ENCODE results near the gene PRDM2. TPM values are rescaled to one million over a fixed set of nuclear protein-coding genes. Genes with fewer than 3 reads are reported as not detected.

The PRDM2 gene
- polyA plus RNA-seq, 3 donors = 4.1 to 22.5 (median 7.6) TPM

GRCh38 chr1:13781907-13782633 lies 82.1 kb downstream of the PRDM2 start:
- peaks cover 100% of the 10 kb centered on the region for H4K20me1 ChIP-seq (ENCODE audit: insufficient read depth, low read length)
- DNase-seq = peak; percentile 15 to 49 (median 30)
- Mint-ChIP-seq H3K27ac (peak overlapping the region; percentile 78 to 90 (median 84)), H3K36me3 (peaks cover 35 to 58% of the 10 kb centered on the region in 2 donors), H3K9me3 (no peaks in the 10 kb centered on the region), H3K27me3 (ENCODE audit: low read depth in 3 of 3) (peaks cover 0 to 2% (median 0%) of the 10 kb centered on the region in 3 donors), H3K4me3 (peak overlapping the region; percentile 65 to 86), H3K4me1 (peaks cover 46% of the 10 kb centered on the region)
- H2AFZ ChIP-seq (ENCODE audit: insufficient read depth, low read depth, low read length, poor library complexity, severe bottlenecking) = no peak overlapping the region
- peaks cover 37 to 43% of the 10 kb centered on the region in 2 donors for H3K4me1 ChIP-seq (ENCODE audit: control insufficient read depth in 1 of 2, insufficient read depth in 2 of 2, low read length in 2 of 2)
- peak overlapping the region; percentile 68 to 74 for H3K27ac ChIP-seq (ENCODE audit: low read depth in 1 of 2, low read length in 2 of 2)
- intact Hi-C loops (cut with micrococcal nuclease) = no loop called here
- no peaks in the 10 kb centered on the region for H3K9me3 ChIP-seq (replicated peaks in 1 of 2; ENCODE audit: control insufficient read depth in 1 of 2, insufficient read depth in 1 of 2, low read length in 2 of 2)
- TF ChIP-seq CTCF (IDR thresholded peaks at IDR 0.05) = no peak
- peak overlapping the region in 1 of 3 experiments; percentile 49 for H3K4me3 ChIP-seq (replicated peaks in 1 of 3; ENCODE audit: low read depth in 2 of 3, low read length in 3 of 3)
- 59% methylated on average over 16 of the region's 20 CpGs for WGBS (ENCODE audit: insufficient coverage)
- H3K27me3 ChIP-seq (ENCODE audit: control insufficient read depth in 2 of 2, insufficient read depth in 2 of 2, low read length in 2 of 2) = no peaks in the 10 kb centered on the region
- peaks cover 58 to 87% of the 10 kb centered on the region in 2 donors for H3K36me3 ChIP-seq (replicated peaks in 1 of 2; ENCODE audit: control insufficient read depth in 1 of 2, insufficient read depth in 2 of 2, low read length in 2 of 2)
- H3K4me2 ChIP-seq (replicated peaks; ENCODE audit: extremely low read depth, low read length, poor library complexity, severe bottlenecking) = peak overlapping the region; percentile 54
- no peak overlapping the region for H3K9ac ChIP-seq (ENCODE audit: insufficient read depth, low read length, poor library complexity, severe bottlenecking)
- peaks cover 97% of the 10 kb centered on the region for H3K79me2 ChIP-seq (ENCODE audit: insufficient read depth, low read length)

- Histone ChIP-seq H3K27ac (ENCODE audit: low read depth in 1 of 2, low read length in 2 of 2) (peak overlapping the region; percentile 68 to 74), H2AFZ (ENCODE audit: insufficient read depth, low read depth, low read length, poor library complexity, severe bottlenecking) (no peak overlapping the region), H3K79me2 (ENCODE audit: insufficient read depth, low read length) (peaks cover 97% of the 10 kb centered on the region), H3K4me2 (replicated peaks; ENCODE audit: extremely low read depth, low read length, poor library complexity, severe bottlenecking) (peak overlapping the region; percentile 54), H3K27me3 (ENCODE audit: control insufficient read depth in 2 of 2, insufficient read depth in 2 of 2, low read length in 2 of 2) (no peaks in the 10 kb centered on the region), H3K4me3 (replicated peaks in 1 of 3; ENCODE audit: low read depth in 2 of 3, low read length in 3 of 3) (peak overlapping the region in 1 of 3 experiments; percentile 49), H3K9ac (ENCODE audit: insufficient read depth, low read length, poor library complexity, severe bottlenecking) (no peak overlapping the region), H3K4me1 (ENCODE audit: control insufficient read depth in 1 of 2, insufficient read depth in 2 of 2, low read length in 2 of 2) (peaks cover 37 to 43% of the 10 kb centered on the region in 2 donors), H3K9me3 (replicated peaks in 1 of 2; ENCODE audit: control insufficient read depth in 1 of 2, insufficient read depth in 1 of 2, low read length in 2 of 2) (no peaks in the 10 kb centered on the region), H4K20me1 (ENCODE audit: insufficient read depth, low read length) (peaks cover 99% of the 10 kb centered on the region), H3K36me3 (replicated peaks in 1 of 2; ENCODE audit: control insufficient read depth in 1 of 2, insufficient read depth in 2 of 2, low read length in 2 of 2) (peaks cover 56 to 85% of the 10 kb centered on the region in 2 donors)
- H3K4me3 Mint-ChIP-seq = peak overlapping the region; percentile 55 to 86
- no peaks in the 10 kb centered on the region for H3K9me3 Mint-ChIP-seq
- no peak for TF ChIP-seq CTCF (IDR thresholded peaks at IDR 0.05)
- DNase-seq = peak in 2 of 3 donors; percentile 5 to 7
- 100% methylated on average over 4 of the region's 12 CpGs for WGBS (ENCODE audit: insufficient coverage)
- peaks cover 0 to 2% (median 0%) of the 10 kb centered on the region in 3 donors for H3K27me3 Mint-ChIP-seq (ENCODE audit: low read depth in 3 of 3)
- peaks cover 41 to 61% of the 10 kb centered on the region in 2 donors for H3K36me3 Mint-ChIP-seq
- peaks cover 46% of the 10 kb centered on the region for H3K4me1 Mint-ChIP-seq
- H3K27ac Mint-ChIP-seq = peak overlapping the region; percentile 78 to 90 (median 84)
- intact Hi-C loops (cut with micrococcal nuclease) = no loop called here
Measured at GRCh38 chr1:13782634-13783360, 82.8 kb downstream of the PRDM2 start.

Data from CD14-positive monocyte (primary cell).